Colonic mucosa (tissue), 4 donors: ENCODE data around the gene KRTAP2-3. TPM values are rescaled to one million over a fixed set of nuclear protein-coding genes. Genes with fewer than 3 reads are reported as not detected.

Source experiments
- DNase-seq: peaks from one replicate; pipeline ENCODE4 v3.0.0-alpha.2; 2020
- H3K27ac ChIP-seq: fragments of 200-600 bp; one replicate; pipeline ENCODE4 v1.8.0; 2021
- H3K27me3 ChIP-seq: fragments of 200-600 bp; one replicate; pipeline ENCODE4 v1.8.0; 2021
- H3K36me3 ChIP-seq: fragments of 200-600 bp; one replicate; pipeline ENCODE4 v1.8.0; 2021
- H3K4me1 ChIP-seq: fragments of 200-600 bp; one replicate; pipeline ENCODE4 v1.8.0; 2021; ENCODE audit warnings: mild to moderate bottlenecking
- H3K4me3 ChIP-seq: fragments of 200-600 bp; one replicate; pipeline ENCODE4 v1.8.0; 2021
- H3K9ac ChIP-seq, 2 donors: one replicate each; pipeline ENCODE4 v1.7.0; 2013; ENCODE audit warnings: control low read depth in 2 of 2, low read depth in 2 of 2, low read length in 2 of 2
- H3K9me3 ChIP-seq: fragments of 200-600 bp; one replicate; pipeline ENCODE4 v1.8.0; 2021
- intact Hi-C: fragments of 100-400 bp; cut with DNase I; formaldehyde crosslinking; loops from one replicate; pipeline ENCODE4 v1.14.1; 2022
- total RNA-seq, 2 donors: library from RNA; stranded (reverse); fragmentation: NEBNext Ultra II Directional in 1 of 2; extraction: Animal tissue kit (Norgen Biotek cat#: 25700) in 1 of 2; gene quantifications; one replicate each; pipeline ENCODE4 v1.2.1, GENCODE V29; 2021
- TF ChIP-seq, protein P1 (sequence below): fragments of 200-600 bp; IDR thresholded peaks from one replicate; pipeline ENCODE4 v1.8.0; 2022; ENCODE audit warnings: antibody characterized with exemption, mild to moderate bottlenecking
- donor health status: healthy.
- donor health status: DM: no; HTN: no; CAD: no.
- donor health status: DM: no; HTN: no; CAD: no.

KRTAP2-3 gene
- total RNA-seq, 2 donors from 2014 or later: not detected

GRCh38 chr17:41018541-41018940 lies 41.4 kb downstream of the KRTAP2-3 start:
- Histone ChIP-seq H3K4me3 (no peak overlapping the region), H3K9ac (no peak overlapping the region), H3K27ac (no peak overlapping the region), H3K36me3 (no peaks in the 10 kb centered on the region), H3K9me3 (no peaks in the 10 kb centered on the region), H3K27me3 (no peaks in the 10 kb centered on the region), H3K4me1 (no peaks in the 10 kb centered on the region)
- DNase-seq: no peak
- TF ChIP-seq, protein P1, sequence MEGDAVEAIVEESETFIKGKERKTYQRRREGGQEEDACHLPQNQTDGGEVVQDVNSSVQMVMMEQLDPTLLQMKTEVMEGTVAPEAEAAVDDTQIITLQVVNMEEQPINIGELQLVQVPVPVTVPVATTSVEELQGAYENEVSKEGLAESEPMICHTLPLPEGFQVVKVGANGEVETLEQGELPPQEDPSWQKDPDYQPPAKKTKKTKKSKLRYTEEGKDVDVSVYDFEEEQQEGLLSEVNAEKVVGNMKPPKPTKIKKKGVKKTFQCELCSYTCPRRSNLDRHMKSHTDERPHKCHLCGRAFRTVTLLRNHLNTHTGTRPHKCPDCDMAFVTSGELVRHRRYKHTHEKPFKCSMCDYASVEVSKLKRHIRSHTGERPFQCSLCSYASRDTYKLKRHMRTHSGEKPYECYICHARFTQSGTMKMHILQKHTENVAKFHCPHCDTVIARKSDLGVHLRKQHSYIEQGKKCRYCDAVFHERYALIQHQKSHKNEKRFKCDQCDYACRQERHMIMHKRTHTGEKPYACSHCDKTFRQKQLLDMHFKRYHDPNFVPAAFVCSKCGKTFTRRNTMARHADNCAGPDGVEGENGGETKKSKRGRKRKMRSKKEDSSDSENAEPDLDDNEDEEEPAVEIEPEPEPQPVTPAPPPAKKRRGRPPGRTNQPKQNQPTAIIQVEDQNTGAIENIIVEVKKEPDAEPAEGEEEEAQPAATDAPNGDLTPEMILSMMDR: no peak
- intact Hi-C loops: no loop called here

DNA sequence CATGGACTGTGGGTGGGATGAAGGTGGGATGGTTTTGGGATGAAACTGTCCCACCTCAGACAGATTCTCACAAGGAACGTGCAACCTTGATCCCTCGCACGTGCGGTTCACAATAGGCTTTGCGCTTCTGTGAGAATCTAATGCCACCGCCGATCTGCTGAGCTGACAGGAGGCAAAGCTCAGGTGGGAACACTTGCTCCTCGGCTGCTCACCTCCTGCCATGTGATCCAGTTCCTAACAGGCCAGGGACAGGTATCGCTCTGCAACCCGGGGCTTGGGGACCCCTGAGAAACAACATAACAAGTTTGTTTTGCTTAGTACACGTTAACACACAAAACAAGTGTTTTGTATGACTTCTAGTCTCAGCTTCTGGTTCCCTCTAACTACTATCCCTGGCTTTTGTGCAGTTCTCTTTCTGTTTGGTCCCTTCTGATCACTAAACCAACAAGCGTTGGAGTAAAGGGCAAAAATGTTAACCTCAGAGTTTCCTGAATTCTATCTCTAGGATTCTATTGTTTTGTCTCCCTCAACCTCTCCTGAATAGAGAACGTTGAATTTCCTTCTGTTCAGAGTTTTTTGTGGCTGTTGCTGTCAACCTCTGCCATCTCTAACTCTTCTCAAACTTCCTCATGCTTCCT lies 43.2 kb downstream of the KRTAP2-3 start:
- Histone ChIP-seq H3K9ac (no peak overlapping the region), H3K27me3 (no peaks in the 10 kb centered on the region), H3K4me3 (no peak overlapping the region), H3K36me3 (no peaks in the 10 kb centered on the region), H3K9me3 (no peaks in the 10 kb centered on the region), H3K4me1 (no peaks in the 10 kb centered on the region), H3K27ac (no peak overlapping the region)
- intact Hi-C loops: no loop called here
- TF ChIP-seq, protein P1: no peak
- DNase-seq: no peak

DNA sequence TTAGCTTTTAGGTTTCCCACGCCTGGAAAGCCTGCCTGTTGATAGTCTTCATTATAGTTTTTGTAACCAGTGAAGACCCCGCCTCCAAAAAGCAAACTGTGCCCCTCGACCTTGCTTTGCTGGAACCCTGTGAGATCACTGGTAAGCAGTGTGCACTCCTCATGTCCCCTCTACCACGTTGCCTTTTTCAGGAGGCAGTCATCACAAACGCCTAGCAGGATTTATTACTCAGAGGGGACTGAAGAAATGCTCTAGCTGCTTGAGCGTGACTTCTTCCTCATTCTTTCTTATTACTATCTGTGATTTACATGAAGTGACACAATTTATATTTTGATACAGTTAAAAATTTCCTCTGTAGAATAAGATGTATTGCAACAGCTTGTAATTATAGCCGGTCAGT lies 44.5 kb downstream of the KRTAP2-3 start:
- no peak for DNase-seq
- intact Hi-C loops: no loop called here
- H3K27ac ChIP-seq: no peak overlapping the region
- no peak overlapping the region for H3K9ac ChIP-seq
- H3K36me3 ChIP-seq: no peaks in the 10 kb centered on the region
- no peaks in the 10 kb centered on the region for H3K27me3 ChIP-seq
- TF ChIP-seq, protein P1: no peak
- H3K4me1 ChIP-seq: no peaks in the 10 kb centered on the region
- no peaks in the 10 kb centered on the region for H3K9me3 ChIP-seq
- no peak overlapping the region for H3K4me3 ChIP-seq

DNA sequence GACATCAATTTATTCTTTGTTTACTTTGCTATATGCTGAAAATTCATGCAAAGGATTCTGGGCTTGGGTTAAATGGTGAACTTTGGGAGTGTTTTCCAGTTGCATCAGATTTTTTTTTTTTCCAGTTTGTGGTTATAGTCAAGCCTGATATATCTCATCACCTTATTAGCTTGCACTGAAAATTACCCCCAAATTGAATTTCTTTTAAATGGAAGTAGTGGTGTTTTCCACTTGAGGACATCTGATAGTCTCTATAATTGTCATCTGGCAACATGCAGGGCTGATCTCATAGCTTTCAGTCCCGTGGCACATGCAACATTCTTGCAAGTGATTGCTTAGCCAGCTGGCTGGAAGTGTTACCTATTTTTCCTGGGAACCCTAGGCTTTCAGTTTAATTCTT lies 46.3 kb downstream of the KRTAP2-3 start:
- H3K4me1 ChIP-seq: no peaks in the 10 kb centered on the region
- intact Hi-C loops: no loop called here
- no peak for DNase-seq
- H3K27ac ChIP-seq: no peak overlapping the region
- H3K9ac ChIP-seq: no peak overlapping the region
- H3K36me3 ChIP-seq: no peaks in the 10 kb centered on the region
- H3K4me3 ChIP-seq: no peak overlapping the region
- no peaks in the 10 kb centered on the region for H3K27me3 ChIP-seq
- TF ChIP-seq, protein P1: no peak
- H3K9me3 ChIP-seq: no peaks in the 10 kb centered on the region

GRCh38 chr17:41013181-41013580 lies 46.7 kb downstream of the KRTAP2-3 start:
- no peaks in the 10 kb centered on the region for H3K9me3 ChIP-seq
- H3K4me1 ChIP-seq: no peaks in the 10 kb centered on the region
- intact Hi-C loops: no loop called here
- no peak for DNase-seq
- H3K9ac ChIP-seq: no peak overlapping the region
- no peak overlapping the region for H3K4me3 ChIP-seq
- TF ChIP-seq, protein P1: no peak
- no peaks in the 10 kb centered on the region for H3K36me3 ChIP-seq
- no peaks in the 10 kb centered on the region for H3K27me3 ChIP-seq
- no peak overlapping the region for H3K27ac ChIP-seq
